Heart left ventricle (tissue), 16 donors: ENCODE data around the gene PILRA. TPM values are rescaled to one million over a fixed set of nuclear protein-coding genes. Genes with fewer than 3 reads are reported as not detected.

Experiments
- ATAC-seq, 4 donors: fragments of 200-7000 bp; cut with Tn5 transposase; one replicate each; pipeline ENCODE4 v1.9.1; 2020 to 2022; ENCODE audit warnings: moderate library complexity in 4 of 4, mild to moderate bottlenecking in 3 of 4, moderate number of reproducible peaks in 1 of 4
- DNase-seq, 5 donors: peaks; one replicate each; pipeline ENCODE4 v3.0.0-alpha.2; 2020
- H3K27ac ChIP-seq, 12 donors: fragments of 200-600 bp; sonication (generic) in 4 of 12; one replicate each; pipeline versions ENCODE4 v1.5.0 to v1.8.0; 2016 to 2022; ENCODE audit warnings: mild to moderate bottlenecking in 2 of 12
- H3K27me3 ChIP-seq, 9 donors: fragments of 200-600 bp; sonication (generic) in 2 of 9; one replicate each; pipeline versions ENCODE4 v1.5.1 to v1.8.0; 2016 to 2022; ENCODE audit warnings: mild to moderate bottlenecking in 3 of 9
- H3K36me3 ChIP-seq, 9 donors: fragments of 200-600 bp; sonication (generic) in 2 of 9; one replicate each; pipeline versions ENCODE4 v1.5.0 to v1.8.0; 2018 to 2022; ENCODE audit warnings: mild to moderate bottlenecking in 2 of 9
- H3K4me1 ChIP-seq, 12 donors: fragments of 200-600 bp; sonication (generic) in 4 of 12; one replicate each; pipeline versions ENCODE4 v1.5.0 to v1.8.0; 2016 to 2022; ENCODE audit warnings: mild to moderate bottlenecking in 3 of 12
- H3K4me3 ChIP-seq, 12 donors: fragments of 200-600 bp; sonication (generic) in 4 of 12; one replicate each; pipeline versions ENCODE4 v1.5.0 to v1.8.0; 2017 to 2022; ENCODE audit warnings: mild to moderate bottlenecking in 9 of 12, moderate library complexity in 4 of 12
- H3K9me3 ChIP-seq, 12 donors: fragments of 200-600 bp; sonication (generic) in 4 of 12; one replicate each; pipeline versions ENCODE4 v1.5.0 to v1.8.0; 2016 to 2022; ENCODE audit warnings: mild to moderate bottlenecking in 1 of 12
- POLR2A ChIP-seq, 2 donors: fragments of 450-650 bp; IDR thresholded peaks; one replicate each; pipeline ENCODE4 v1.6.1; 2017; ENCODE audit warnings: antibody characterized with exemption in 2 of 2, mild to moderate bottlenecking in 2 of 2, moderate library complexity in 2 of 2
- WGBS, 4 donors: extraction: QIAGEN DNeasy Blood & Tissue Kit in 2 of 4; methylation state at CpG; one replicate each; pipeline versions ENCODE4 v1.1.5 to v1.1.7; 2013 to 2018; 5-methylcytosine and 5-hydroxymethylcytosine counted together
- intact Hi-C, 10 donors: fragments of 100-400 bp; cut with DNase I; formaldehyde crosslinking; loops; one replicate each; pipeline versions ENCODE4 v1.11.1 to v1.14.2; 2022
- polyA plus RNA-seq, 2 donors: library from polyadenylated mRNA; stranded (reverse); fragments of 200-250 nt; gene quantifications; one replicate each; pipeline ENCODE4 v1.2.3, GENCODE V29; 2013
- total RNA-seq, 9 donors: library from RNA; depleted of rRNA in 2 of 9; stranded (reverse); fragments of >200 nt in 2 of 9; fragmentation: NEBNext Ultra II Directional in 3 of 9; extraction: Animal tissue kit (Norgen Biotek cat#: 25700) in 3 of 9; gene quantifications; one replicate each; pipeline versions ENCODE4 v1.1.0 to v1.2.4, GENCODE V29; 2016 to 2023
- TF ChIP-seq, protein P1 (sequence below), 12 donors: fragments of 200-600 bp; sonication (generic) in 4 of 12; IDR thresholded peaks; one replicate each; pipeline versions ENCODE4 v1.5.0 to v1.8.0; 2018 to 2022; ENCODE audit warnings: antibody characterized with exemption in 12 of 12, mild to moderate bottlenecking in 5 of 12
- donor health status: ischemic (EF 13 %, LVEDD 7.1; RV severe dilation, severe dysfunction).
- donor health status: healthy with polysubstance abuse.
- donor health status: DM: no; HTN: yes; CAD: no.
- donor health status: DM: no; HTN: no; CAD: no.
- donor health status: ischemic (EF 25% LVEDD 6.9; RV normal size, moderate dysfunction).
- donor health status: ischemic (EF 25% LVEDD 5.7; RV mildly dilated, moderate dysfunction).
- donor health status: healthy.
- donor health status: DM: yes; HTN: yes; CAD: no.
- donor health status: ischemic (EF 35%, LVEDD 5.7; RV mildly dilated, moderate dysfunction).
- donor health status: nonischemic (EF 11% LVEDD 7.7; RV severe dilation, severe dysfunction).
- donor health status: DM: yes; HTN: yes; CAD: no.
- donor health status: PGD.
- donor health status: ischemic (EF 29% LVEDD 5.4; RV normal size, mild dysfunction).
- donor health status: nonischemic (EF 23%, LVEDD 6.1; RV moderate dilation, normal function).

Gene PILRA
- total and polyA plus RNA-seq, 11 donors: 0.69 to 30.5 (median 3.4) TPM

DNA sequence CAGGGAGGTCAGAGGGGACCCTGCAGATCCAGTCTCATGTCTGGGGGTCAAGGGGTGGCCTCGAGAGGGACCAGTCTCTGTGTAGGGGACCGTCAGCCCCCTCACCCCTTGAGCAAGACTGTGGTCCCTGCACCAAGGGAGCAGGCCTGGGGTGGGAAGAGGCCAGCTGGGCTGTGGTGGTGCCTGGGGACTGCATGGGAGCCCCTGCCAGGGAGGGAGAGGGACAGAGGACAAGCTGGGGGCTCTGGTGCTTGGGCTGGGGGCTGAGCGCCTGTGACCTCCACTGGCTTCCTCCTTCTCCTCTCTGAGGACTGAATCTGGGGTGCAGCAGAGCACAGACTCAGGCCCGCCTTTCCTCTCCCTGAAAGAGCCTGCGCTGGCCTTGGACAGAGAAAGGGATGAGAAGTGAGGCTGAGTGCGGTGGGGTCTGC lies 16.1 kb upstream of the PILRA start:
- no peak for ATAC-seq
- peaks cover 0 to 100% (median 93%) of the 10 kb centered on the region in 9 donors for H3K36me3 ChIP-seq
- intact Hi-C loops: loop anchor here in 1 of 10 donors (10.0 kb wide), 2 partner anchors 58 to 222 kb away; no protein-coding TSS in a partner anchor
- no peak for TF ChIP-seq POLR2A (IDR thresholded peaks at IDR 0.05)
- TF ChIP-seq, protein P1, sequence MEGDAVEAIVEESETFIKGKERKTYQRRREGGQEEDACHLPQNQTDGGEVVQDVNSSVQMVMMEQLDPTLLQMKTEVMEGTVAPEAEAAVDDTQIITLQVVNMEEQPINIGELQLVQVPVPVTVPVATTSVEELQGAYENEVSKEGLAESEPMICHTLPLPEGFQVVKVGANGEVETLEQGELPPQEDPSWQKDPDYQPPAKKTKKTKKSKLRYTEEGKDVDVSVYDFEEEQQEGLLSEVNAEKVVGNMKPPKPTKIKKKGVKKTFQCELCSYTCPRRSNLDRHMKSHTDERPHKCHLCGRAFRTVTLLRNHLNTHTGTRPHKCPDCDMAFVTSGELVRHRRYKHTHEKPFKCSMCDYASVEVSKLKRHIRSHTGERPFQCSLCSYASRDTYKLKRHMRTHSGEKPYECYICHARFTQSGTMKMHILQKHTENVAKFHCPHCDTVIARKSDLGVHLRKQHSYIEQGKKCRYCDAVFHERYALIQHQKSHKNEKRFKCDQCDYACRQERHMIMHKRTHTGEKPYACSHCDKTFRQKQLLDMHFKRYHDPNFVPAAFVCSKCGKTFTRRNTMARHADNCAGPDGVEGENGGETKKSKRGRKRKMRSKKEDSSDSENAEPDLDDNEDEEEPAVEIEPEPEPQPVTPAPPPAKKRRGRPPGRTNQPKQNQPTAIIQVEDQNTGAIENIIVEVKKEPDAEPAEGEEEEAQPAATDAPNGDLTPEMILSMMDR (IDR thresholded peaks at IDR 0.05): no peak
- no peak overlapping the region for H3K4me3 ChIP-seq
- peak in 1 of 5 donors; percentile 36 for DNase-seq
- H3K4me1 ChIP-seq: no peaks in the 10 kb centered on the region
- H3K27me3 ChIP-seq: no peaks in the 10 kb centered on the region
- WGBS, 4 donors: 86 to 96% (median 91%) methylated on average over 5 to 6 of the region's 6 CpGs
- no peaks in the 10 kb centered on the region for H3K9me3 ChIP-seq
- H3K27ac ChIP-seq: peak overlapping the region in 1 of 12 donors; percentile 20

DNA sequence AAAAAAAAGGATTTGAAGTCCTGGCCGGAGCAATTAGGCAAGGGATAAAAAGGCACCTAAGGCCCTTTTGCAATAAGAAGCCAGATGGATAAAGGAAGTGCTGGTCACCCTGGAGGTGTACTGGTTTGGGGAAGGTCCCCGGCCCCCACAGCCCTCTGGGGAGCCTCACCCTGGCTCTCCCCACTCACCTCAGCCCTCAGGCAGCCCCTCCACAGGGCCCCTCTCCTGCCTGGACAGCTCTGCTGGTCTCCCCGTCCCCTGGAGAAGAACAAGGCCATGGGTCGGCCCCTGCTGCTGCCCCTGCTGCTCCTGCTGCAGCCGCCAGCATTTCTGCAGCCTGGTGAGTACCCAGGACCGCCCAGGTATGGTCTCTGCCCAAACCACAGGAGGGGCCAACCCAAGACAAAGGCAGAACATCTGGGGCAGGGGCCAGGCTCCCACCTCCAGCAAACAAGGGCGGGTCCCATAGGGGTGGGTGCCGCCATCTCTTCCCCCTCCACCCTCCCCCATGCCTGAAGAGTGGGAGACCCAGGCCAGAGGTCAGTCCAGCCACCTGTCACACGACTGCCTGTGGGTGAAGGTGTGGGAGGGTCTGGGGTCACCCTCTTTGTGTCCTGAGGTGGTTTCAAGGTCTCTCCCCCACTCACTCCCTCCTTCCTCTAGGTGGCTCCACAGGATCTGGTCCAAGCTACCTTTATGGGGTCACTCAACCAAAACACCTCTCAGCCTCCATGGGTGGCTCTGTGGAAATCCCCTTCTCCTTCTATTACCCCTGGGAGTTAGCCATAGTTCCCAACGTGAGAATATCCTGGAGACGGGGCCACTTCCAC lies 15.0 kb upstream of the PILRA start, which contains the start of gene PILRB:
PILRB (plus strand) TSS at position 91 of the 830 bp plus-strand sequence; CDS start at position 277, 186 bp downstream.
- no peaks in the 10 kb centered on the region for H3K4me1 ChIP-seq
- peaks cover 0 to 100% (median 98%) of the 10 kb centered on the region in 9 donors for H3K36me3 ChIP-seq
- no peaks in the 10 kb centered on the region for H3K9me3 ChIP-seq
- no peak within 1 kb of the TSS for H3K4me3 ChIP-seq
- H3K27me3 ChIP-seq: no peaks in the 10 kb centered on the region
- no peak for TF ChIP-seq POLR2A (IDR thresholded peaks at IDR 0.05)
- TF ChIP-seq, protein P1 (IDR thresholded peaks at IDR 0.05): no peak
- DNase-seq (no peak), ATAC-seq (peak in 2 of 4 donors; percentile 20 to 21)
- intact Hi-C loops: loop anchor here in 1 of 10 donors (10.0 kb wide), 2 partner anchors 57 to 223 kb away; no protein-coding TSS in a partner anchor
- 78 to 86% (median 85%) methylated on average over 8 to 11 of the region's 11 CpGs for WGBS, 4 donors
- H3K27ac ChIP-seq: peak within 1 kb of the TSS in 1 of 12 donors; percentile 20

DNA sequence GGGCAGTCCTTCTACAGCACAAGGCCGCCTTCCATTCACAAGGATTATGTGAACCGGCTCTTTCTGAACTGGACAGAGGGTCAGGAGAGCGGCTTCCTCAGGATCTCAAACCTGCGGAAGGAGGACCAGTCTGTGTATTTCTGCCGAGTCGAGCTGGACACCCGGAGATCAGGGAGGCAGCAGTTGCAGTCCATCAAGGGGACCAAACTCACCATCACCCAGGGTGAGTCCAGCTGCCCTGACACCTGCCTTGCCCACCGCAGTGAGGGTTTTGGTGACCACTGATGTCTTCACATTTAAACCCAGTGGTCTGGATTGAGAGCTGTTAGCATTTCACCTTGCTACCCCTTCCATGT lies 14.5 kb upstream of the PILRA start:
- no peak overlapping the region for H3K27ac ChIP-seq
- intact Hi-C loops: loop anchor here in 1 of 10 donors (10.0 kb wide), 2 partner anchors 56 to 224 kb away; no protein-coding TSS in a partner anchor
- peaks cover 0 to 100% (median 97%) of the 10 kb centered on the region in 9 donors for H3K36me3 ChIP-seq
- WGBS, 4 donors: 90 to 96% (median 95%) methylated on average over 4 to 8 of the region's 8 CpGs
- no peaks in the 10 kb centered on the region for H3K4me1 ChIP-seq
- no peak overlapping the region for H3K4me3 ChIP-seq
- H3K9me3 ChIP-seq: no peaks in the 10 kb centered on the region
- no peaks in the 10 kb centered on the region for H3K27me3 ChIP-seq
- DNase-seq (no peak), ATAC-seq (no peak)
- TF ChIP-seq, protein P1 (IDR thresholded peaks at IDR 0.05): no peak
- TF ChIP-seq POLR2A (IDR thresholded peaks at IDR 0.05): no peak

DNA sequence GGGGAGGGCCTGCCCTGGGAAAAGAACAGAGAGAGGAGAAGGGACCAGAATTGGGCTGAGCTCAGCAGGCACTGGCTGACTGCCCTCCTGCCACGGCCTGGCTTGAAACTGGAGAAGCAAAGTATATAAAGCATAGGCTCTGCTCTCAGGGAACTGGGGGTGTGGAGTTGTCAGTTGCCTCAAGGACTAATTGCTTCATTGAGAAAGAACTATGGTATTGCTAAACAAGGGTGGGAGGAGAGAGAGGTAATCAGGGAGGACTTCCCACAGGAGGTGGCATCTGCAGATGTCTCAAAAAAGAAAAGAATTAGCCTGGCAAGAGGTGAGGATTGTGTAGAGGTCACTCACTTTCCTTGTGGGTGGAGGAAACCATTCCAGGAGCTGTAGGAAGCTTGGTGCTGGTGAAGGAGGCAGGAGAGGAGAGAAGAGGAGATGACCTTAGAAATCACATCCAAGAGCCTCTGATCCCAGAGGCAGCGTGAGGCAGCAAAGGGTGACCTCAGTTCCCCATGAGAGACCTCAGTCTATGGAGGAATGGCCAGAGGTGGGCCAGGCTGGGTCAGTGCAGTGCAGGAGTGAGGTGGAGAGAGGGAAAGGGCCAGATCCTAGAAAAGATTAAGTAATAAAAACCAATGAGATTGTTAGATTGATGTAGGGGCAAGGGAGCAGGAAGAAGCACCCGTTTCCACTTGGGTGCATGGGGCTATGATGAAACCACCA lies 13.0 kb upstream of the PILRA start:
- Histone ChIP-seq H3K9me3 (no peaks in the 10 kb centered on the region), H3K27ac (no peak overlapping the region), H3K36me3 (peaks cover 0 to 98% (median 90%) of the 10 kb centered on the region in 9 donors), H3K4me1 (peaks cover 0 to 7% (median 0%) of the 10 kb centered on the region in 12 donors), H3K27me3 (no peaks in the 10 kb centered on the region), H3K4me3 (no peak overlapping the region)
- intact Hi-C loops: no loop called here
- 86 to 91% (median 89%) methylated on average over 3 of the region's 3 CpGs for WGBS, 4 donors
- ATAC-seq (no peak), DNase-seq (no peak)
- no peak for TF ChIP-seq POLR2A (IDR thresholded peaks at IDR 0.05)
- TF ChIP-seq, protein P1 (IDR thresholded peaks at IDR 0.05): no peak
